Non-pigmented ciliary epithelial cell (primary cell): ENCODE data around the gene HLF.

ENCODE experiments used
- DNase-seq: peaks from one replicate; pipeline ENCODE4 v3.0.0-alpha.2; 2010; ENCODE audit warnings: low read depth

HLF gene

GRCh38 chr17:55292094-55292493 is 27.3 kb downstream of the HLF start:
- no peak for DNase-seq

GRCh38 chr17:55294042-55294751 is 29.4 kb downstream of the HLF start:
- no peak for DNase-seq

- no peak for DNase-seq
Measured at GRCh38 chr17:55295411-55296170, 30.8 kb downstream of the HLF start.

GRCh38 chr17:55296171-55296695 is 31.5 kb downstream of the HLF start:
- no peak for DNase-seq

- no peak for DNase-seq
Measured at GRCh38 chr17:55296699-55297098, 31.9 kb downstream of the HLF start.

- no peak for DNase-seq
Measured at GRCh38 chr17:55298111-55298730, 33.5 kb downstream of the HLF start.

GRCh38 chr17:55299162-55299838 is 34.5 kb downstream of the HLF start:
- DNase-seq: no peak

- no peak for DNase-seq
Measured at GRCh38 chr17:55299890-55300289, 35.1 kb downstream of the HLF start.

- no peak for DNase-seq
Measured at GRCh38 chr17:55300479-55301290, 35.9 kb downstream of the HLF start.

GRCh38 chr17:55301521-55302406 is 37.0 kb downstream of the HLF start:
- DNase-seq: no peak

GRCh38 chr17:55302407-55302787 is 37.6 kb downstream of the HLF start:
- DNase-seq: no peak

GRCh38 chr17:55303008-55303493 is 38.3 kb downstream of the HLF start:
- DNase-seq: no peak

- no peak for DNase-seq
Measured at GRCh38 chr17:55303701-55304145, 39.0 kb downstream of the HLF start.

GRCh38 chr17:55304171-55304859 is 39.6 kb downstream of the HLF start:
- no peak for DNase-seq

GRCh38 chr17:55305321-55306087 is 40.7 kb downstream of the HLF start:
- DNase-seq: no peak

GRCh38 chr17:55307879-55308278 is 43.1 kb downstream of the HLF start:
- DNase-seq: no peak

GRCh38 chr17:55308613-55309391 is 44.0 kb downstream of the HLF start:
- no peak for DNase-seq

GRCh38 chr17:55311767-55312375 is 47.1 kb downstream of the HLF start:
- no peak for DNase-seq
